Measurements from ENCODE around the gene ACTR1A. TPM values are rescaled to one million over a fixed set of nuclear protein-coding genes. Genes with fewer than 3 reads are reported as not detected.
A peak's percentile ranks its signal among the peaks of the same experiment; 100 is the strongest.

The ACTR1A gene
- total RNA-seq, 2 experiments from 2014 or later, result 51.1 to 54.9 TPM

DNA sequence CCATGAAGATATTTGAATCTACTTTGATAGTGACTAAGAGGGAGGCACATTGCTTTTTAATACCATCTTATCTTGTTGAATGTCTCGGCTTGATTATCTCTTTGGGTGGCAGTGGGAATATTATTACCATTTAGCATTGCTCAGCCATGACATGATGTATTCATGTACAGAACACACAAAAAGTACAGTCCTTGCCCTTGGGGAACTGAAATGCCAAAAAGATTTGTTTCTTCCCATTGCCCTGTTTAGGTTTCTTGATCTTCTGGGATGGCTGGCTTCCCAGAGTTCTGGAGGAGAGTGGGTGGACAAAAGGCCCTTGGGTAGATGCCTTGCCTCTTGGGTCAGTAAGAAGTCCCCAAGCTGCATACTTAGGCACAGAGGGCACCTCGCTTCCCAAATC, 25.0 kb upstream of the ACTR1A start:
- Mint-ChIP-seq H3K27ac (no peak overlapping the region), H3K36me3 (peaks cover 4% of the 10 kb centered on the region), H3K4me1 (peaks cover 9% of the 10 kb centered on the region), H3K27me3 (no peaks in the 10 kb centered on the region), H3K9me3 (no peaks in the 10 kb centered on the region), H3K4me3 (no peak overlapping the region)
- DNase-seq, result no peak

DNA sequence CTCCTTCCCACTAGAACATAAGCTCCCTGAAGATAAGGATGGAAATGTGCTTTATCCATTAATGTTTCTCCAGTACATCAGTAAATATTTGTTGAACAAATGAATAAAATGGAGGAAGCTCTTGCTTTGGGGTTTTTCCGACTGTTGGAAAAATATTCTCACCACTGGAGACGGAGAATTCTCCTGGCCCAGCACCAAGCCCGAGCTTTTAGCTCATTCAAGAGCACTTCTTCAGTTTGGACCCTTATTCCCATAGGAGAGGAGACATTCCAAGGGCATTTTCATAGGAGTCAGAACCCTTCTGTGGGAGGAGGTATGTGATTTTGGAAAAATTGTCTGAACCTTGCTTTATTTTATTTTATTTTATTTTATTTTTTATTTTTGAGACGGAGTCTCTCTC, 22.2 kb upstream of the ACTR1A start:
- Mint-ChIP-seq H3K36me3 (peaks cover 4% of the 10 kb centered on the region), H3K4me1 (peaks cover 9% of the 10 kb centered on the region), H3K4me3 (no peak overlapping the region), H3K27ac (no peak overlapping the region), H3K9me3 (no peaks in the 10 kb centered on the region), H3K27me3 (no peaks in the 10 kb centered on the region)
- no peak for DNase-seq

DNA sequence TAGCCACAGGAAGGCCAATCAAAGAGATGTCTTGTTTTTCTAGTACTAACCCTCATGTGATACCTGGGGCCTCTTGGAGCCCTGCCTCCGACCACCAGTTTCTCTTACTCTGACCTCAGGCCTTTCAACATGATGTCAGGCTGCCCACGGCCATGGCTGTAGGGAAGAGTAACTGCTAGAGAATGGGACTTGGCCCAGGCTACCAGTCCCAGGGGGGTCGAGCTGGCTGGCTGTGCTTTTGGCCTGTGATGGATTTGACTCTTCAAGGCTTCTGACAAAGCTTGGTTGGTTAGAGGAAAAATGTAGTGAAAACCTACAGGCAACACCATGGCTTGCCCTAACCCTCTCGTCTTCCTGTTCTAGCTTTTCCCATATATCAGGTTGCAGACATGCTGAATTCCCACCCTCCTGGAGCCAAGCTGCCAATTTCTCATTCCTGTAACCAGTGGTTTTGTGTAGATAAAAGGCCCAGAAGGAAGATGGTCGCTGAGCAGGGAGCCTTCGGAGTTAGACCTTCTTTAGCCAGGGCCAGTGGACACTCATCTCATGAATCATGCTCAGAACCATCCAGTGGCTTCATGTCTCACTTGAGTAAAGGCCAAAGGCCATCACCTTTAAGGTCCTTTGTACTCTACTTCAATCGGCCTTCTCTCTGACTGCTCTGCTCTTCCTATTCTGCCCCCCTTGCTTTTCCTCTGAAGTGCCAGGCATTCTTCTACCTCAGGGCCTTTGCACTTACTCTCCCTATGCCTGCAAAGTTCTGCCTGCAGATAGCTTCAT, 20.9 kb upstream of the ACTR1A start:
- H3K4me1 Mint-ChIP-seq, result peaks cover 9% of the 10 kb centered on the region
- no peaks in the 10 kb centered on the region for H3K27me3 Mint-ChIP-seq
- no peak overlapping the region for H3K4me3 Mint-ChIP-seq
- DNase-seq, result no peak
- no peak overlapping the region for H3K27ac Mint-ChIP-seq
- H3K9me3 Mint-ChIP-seq, result no peaks in the 10 kb centered on the region
- H3K36me3 Mint-ChIP-seq, result peaks cover 4% of the 10 kb centered on the region

DNA sequence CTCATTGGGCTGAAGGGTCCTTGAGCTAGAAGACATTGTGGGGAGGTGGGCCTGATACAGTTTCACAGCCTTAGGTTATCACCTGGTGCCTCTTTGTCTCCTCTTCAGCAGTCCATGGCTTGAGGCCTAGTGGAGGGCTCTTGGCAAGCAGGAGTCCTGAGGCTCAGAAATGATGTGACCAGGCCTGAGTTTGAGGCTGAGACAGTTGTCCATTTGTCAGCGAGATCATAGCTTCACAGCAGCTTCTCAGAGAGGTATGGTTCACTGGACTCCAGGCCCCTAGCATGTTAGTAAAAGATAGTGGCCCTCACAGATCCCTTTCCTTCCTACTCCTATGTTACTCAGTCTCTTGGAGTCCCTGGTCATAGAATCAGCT, 20.4 kb upstream of the ACTR1A start:
- Mint-ChIP-seq H3K4me3 (no peak overlapping the region), H3K9me3 (no peaks in the 10 kb centered on the region), H3K4me1 (peaks cover 9% of the 10 kb centered on the region), H3K36me3 (peaks cover 4% of the 10 kb centered on the region), H3K27me3 (no peaks in the 10 kb centered on the region), H3K27ac (no peak overlapping the region)
- DNase-seq, result no peak

DNA sequence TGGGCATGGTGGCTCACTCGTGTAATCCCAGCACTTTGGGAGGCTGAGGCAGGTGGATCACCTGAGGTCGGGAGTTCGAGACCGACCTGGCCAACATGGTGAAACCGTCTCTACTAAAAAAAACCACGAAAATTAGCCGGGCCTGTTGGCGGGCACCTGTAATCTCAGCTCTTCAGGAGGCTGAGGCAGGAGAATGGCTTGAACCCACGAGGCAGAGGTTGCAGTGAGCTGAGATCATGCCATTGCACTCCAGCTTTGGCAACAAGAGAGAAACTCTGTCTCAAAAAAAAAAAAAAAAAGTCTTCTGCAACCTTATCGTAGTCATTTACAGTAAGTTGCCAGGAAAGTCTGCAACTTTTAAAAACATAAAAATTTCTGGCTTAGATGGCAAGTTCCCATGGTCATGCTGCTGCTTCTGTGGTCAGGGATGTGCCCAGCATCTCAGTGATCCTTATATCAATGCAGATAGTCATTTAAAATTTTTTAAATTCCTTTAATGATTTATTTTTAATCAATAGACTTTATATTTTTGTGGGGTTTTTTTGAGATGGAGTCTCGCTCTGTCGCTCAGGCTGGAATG, 16.8 kb upstream of the ACTR1A start:
- DNase-seq, result no peak
- no peaks in the 10 kb centered on the region for H3K36me3 Mint-ChIP-seq

DNA sequence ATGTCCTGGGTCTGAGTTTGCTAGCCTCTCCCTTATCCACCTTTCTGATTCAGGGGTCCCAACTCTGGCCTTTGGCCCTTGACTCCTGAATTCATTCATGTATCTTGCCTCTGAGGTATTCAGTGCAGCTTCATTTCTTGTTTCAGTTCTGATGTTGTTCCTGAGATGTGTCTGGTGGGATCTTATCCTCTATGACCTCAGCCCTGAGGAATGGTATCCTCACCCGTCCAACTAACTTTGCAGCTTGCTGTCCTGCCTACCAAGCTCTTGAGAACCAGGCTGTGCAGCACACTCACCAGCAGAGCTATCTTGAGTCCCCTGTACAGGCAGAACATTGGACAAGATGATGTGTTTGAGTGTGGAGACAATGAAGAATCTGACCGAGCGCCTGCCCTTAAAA, 15.0 kb upstream of the ACTR1A start:
- Mint-ChIP-seq H3K4me1 (no peaks in the 10 kb centered on the region), H3K27me3 (no peaks in the 10 kb centered on the region), H3K9me3 (no peaks in the 10 kb centered on the region), H3K4me3 (no peak overlapping the region), H3K36me3 (no peaks in the 10 kb centered on the region), H3K27ac (no peak overlapping the region)
- no peak for DNase-seq

More for the DNA sequence above, 16.8 kb upstream of the ACTR1A start:
- Mint-ChIP-seq H3K9me3 (no peaks in the 10 kb centered on the region), H3K27me3 (no peaks in the 10 kb centered on the region), H3K4me1 (peaks cover 7% of the 10 kb centered on the region), H3K4me3 (no peak overlapping the region), H3K27ac (no peak overlapping the region)

DNA sequence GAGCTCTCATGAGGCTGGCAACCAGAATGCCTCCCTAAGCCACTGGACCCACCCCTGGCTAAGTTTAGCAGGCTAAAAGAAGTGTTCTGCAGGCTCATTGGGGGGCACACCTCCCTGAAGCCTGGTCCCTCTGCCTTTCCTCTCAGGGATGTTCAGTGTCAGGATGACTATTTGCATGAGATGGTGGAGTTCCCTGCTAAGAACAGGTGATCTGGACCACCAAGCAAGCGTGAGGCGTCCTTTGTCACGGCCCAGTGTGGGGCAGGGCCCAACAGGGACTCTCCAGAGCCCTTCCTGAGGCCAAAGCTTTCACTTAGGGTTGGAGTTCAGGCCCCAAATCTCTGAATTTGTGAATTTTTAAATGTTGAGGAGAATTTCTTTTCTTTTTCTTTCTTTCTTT, 13.2 kb upstream of the ACTR1A start:
- Mint-ChIP-seq H3K9me3 (no peaks in the 10 kb centered on the region), H3K36me3 (peaks cover 4% of the 10 kb centered on the region), H3K4me1 (peaks cover 11% of the 10 kb centered on the region), H3K4me3 (no peak overlapping the region), H3K27me3 (no peaks in the 10 kb centered on the region), H3K27ac (no peak overlapping the region)
- DNase-seq, result no peak

DNA sequence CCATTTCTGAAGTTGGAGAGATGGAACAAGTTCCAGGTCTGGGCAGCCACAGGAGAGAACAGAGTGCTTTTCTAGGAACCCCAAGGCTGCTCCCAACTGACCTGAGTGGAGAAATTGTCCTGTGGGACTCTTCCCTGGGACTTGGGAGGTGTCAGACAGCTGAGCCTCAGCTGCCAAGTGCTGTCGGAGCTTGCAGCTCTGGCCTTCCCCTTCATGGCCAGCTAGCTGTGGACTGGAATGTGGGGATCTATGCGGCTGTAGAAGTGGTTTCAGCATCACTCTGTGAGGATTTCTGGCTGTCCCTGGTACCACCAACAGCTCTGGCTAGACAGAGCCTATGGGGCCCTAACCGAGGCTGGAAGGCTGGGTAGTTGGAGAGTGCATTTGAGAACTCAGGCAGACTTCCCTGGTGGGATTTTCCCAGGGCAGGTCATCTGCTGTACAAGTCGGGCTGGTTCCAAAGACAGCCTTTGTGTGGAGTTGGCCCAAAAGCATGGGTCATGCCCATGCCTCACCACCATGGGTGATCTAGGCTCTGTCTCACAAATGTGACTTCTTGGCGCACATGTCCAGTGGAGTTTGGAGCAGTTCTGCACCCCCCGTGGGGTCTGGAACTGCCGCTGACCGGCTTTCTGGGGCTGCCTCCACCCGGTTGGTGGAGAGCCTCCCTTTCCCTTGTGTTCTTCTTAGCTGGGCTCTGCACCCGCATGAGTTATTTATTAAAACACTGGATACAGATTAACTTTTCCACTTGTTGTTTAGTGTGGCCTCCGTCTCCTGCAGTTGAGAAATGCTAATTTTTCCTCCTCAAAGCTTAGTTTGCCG, 12.2 kb upstream of the ACTR1A start:
- no peak for DNase-seq
- Mint-ChIP-seq H3K4me1 (peaks cover 11% of the 10 kb centered on the region), H3K27ac (no peak overlapping the region), H3K4me3 (no peak overlapping the region), H3K27me3 (no peaks in the 10 kb centered on the region), H3K36me3 (peaks cover 4% of the 10 kb centered on the region), H3K9me3 (no peaks in the 10 kb centered on the region)

DNA sequence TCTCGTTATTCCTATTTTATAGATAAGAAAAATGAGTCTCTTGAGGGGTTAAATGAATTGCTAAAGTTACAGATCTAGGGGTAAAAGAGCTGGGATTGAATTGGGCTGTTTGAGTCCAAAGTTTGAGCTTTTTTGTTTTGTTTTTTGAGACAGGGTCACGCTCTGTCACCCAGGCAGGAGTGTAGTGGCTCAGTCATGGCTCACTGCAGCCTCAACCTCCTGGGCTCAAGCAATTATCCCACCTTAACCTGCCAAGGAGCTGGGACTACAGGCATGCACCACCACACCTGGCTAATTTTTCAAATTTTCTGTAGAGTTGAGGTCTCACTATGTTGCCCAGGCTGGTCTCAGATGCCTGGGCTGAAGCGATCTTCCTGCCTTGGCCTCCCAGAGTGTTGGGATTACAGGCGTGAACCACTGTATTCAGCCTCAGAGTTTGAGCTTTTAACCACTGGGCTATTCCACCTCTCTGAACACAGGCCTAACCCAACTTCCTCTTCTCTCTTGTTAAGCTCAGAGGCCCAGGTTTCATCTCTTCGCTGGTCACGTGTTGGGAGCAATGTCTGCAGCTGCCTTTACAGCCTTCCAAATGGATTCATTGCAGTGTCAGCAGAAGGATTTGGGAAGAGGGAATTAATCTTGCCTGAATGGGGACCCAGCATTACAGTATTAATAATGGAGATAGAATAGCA, 9.2 kb upstream of the ACTR1A start:
- DNase-seq, result no peak
- Mint-ChIP-seq H3K4me1 (peaks cover 16% of the 10 kb centered on the region), H3K9me3 (no peaks in the 10 kb centered on the region), H3K4me3 (no peak overlapping the region), H3K27ac (peak overlapping the region; percentile 28), H3K36me3 (peaks cover 4% of the 10 kb centered on the region), H3K27me3 (no peaks in the 10 kb centered on the region)

DNA sequence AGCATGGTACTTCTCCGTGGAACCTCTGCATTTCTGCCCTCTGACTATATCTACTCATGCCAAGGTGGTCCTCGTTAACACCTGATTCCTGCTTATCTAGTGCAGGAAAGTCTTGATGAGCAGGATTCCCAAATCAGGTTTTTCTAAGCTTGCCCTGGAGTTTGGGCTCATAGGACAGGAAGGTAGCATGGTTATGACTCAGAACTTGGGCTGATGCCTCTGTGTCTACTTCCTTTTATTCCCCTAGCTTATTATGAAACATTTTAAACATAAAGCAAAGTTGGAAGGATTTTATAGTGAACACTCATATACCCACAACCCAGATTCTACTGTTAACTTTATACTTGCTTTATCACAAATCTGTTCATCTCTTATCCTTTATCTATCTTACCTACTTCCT, 6.9 kb upstream of the ACTR1A start:
- Mint-ChIP-seq H3K4me3 (no peak overlapping the region), H3K9me3 (no peaks in the 10 kb centered on the region), H3K36me3 (peaks cover 4% of the 10 kb centered on the region), H3K27ac (no peak overlapping the region), H3K4me1 (peaks cover 27% of the 10 kb centered on the region), H3K27me3 (no peaks in the 10 kb centered on the region)
- no peak for DNase-seq

DNA sequence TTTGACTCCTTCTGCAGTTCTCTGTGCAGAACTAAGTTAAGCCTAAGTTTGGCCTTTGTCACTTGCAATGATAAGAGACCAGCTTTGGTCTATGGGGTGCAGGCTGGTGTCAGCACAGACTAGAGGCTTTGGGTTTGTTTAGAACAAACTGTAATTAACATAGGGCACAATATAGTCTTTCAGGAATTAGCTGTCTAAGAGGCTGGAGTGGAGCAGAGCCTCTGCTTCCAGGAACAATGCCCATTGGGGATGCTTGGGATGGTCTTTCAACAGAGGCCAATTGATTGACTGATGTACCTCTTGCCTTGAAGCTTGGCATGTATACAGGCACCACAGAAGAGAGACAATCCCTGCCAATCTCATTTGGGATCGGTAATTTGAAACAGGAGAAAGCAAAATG, 6.0 kb upstream of the ACTR1A start:
- peaks cover 4% of the 10 kb centered on the region for H3K36me3 Mint-ChIP-seq
- no peak overlapping the region for H3K27ac Mint-ChIP-seq
- DNase-seq, result no peak
- H3K27me3 Mint-ChIP-seq, result no peaks in the 10 kb centered on the region
- no peaks in the 10 kb centered on the region for H3K9me3 Mint-ChIP-seq
- H3K4me3 Mint-ChIP-seq, result no peak overlapping the region
- peaks cover 27% of the 10 kb centered on the region for H3K4me1 Mint-ChIP-seq

DNA sequence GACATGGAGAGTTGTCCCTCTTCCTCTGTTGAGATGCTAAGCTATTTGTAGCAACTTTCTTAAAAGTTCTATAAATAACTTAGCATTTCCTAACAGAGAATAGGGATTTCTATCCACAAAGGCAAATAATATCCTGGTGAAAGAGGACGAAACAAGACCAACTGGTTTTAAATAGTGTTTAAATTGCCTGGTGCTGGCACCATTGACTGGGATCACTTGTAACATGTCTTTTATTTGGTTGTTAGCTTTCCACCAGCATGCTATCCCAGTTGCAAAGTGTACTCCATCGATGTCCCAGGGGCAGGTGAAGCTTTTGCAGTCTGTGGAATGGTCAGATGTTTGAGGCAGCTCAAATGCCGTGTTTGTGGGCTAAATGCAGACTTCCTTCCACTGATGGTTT, 5.0 kb upstream of the ACTR1A start:
- Mint-ChIP-seq H3K27me3 (no peaks in the 10 kb centered on the region), H3K4me3 (no peak overlapping the region), H3K4me1 (peaks cover 27% of the 10 kb centered on the region), H3K9me3 (no peaks in the 10 kb centered on the region), H3K27ac (no peak overlapping the region), H3K36me3 (peaks cover 4% of the 10 kb centered on the region)
- DNase-seq, result no peak

DNA sequence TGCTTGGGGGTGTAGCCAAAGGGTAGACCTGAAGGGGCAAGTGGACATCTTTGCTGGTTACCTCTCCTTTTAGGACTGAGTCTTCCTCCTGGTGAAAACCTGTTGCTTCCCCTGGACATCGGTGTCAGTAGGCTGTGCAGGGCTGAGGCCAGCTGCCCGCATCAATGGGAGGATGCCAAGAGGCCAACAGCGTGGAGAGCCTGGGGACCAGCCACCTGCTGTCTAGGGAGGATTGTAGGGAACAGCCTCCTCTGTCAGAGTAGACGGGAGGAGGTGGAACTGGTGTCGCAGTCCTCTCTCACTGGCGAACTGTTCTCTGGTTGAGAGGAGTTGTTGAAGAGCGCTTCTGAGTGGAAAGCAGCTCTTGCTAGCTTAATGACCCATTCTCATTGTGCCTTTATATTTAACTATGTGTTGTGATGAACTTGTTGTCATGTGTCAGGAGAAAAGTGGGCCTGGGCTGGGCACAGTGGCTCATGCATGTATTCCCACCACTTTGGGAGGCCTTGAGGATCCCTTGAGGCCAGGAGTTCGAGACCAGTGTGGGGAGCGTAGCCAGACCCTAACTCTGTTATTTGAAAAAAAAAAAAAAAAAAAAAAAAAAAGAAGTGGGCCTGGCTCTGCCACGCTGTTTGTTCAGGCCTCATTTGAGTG, 3.1 kb upstream of the ACTR1A start:
- Mint-ChIP-seq H3K27ac (no peak overlapping the region), H3K36me3 (no peaks in the 10 kb centered on the region), H3K4me1 (peaks cover 16% of the 10 kb centered on the region), H3K4me3 (peak overlapping the region; percentile 92), H3K27me3 (no peaks in the 10 kb centered on the region), H3K9me3 (no peaks in the 10 kb centered on the region)
- DNase-seq, result no peak

DNA sequence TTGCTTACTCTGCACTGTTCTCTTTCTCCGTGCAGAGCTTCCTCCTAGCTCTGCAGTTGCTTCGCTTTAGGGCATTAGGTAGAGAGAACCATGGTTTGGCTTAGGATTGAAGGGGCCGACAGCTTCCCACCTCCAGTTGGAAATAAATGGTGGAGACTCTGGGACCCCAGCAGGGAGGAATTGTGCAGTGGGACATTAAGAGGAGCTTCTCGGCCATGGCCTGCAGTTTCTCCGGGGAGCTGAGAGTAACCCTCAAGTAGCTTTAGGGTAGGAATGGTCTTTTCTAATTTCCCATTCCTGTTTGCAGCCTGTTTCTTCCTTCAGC, 2.4 kb upstream of the ACTR1A start:
- no peak for DNase-seq
- H3K4me1 Mint-ChIP-seq, result peaks cover 17% of the 10 kb centered on the region
- peak overlapping the region; percentile 92 for H3K4me3 Mint-ChIP-seq
- no peak overlapping the region for H3K27ac Mint-ChIP-seq
- no peaks in the 10 kb centered on the region for H3K27me3 Mint-ChIP-seq
- H3K36me3 Mint-ChIP-seq, result no peaks in the 10 kb centered on the region
- no peaks in the 10 kb centered on the region for H3K9me3 Mint-ChIP-seq

All from activated naive CD8-positive, alpha-beta T cell treated with anti-CD3 and anti-CD28 coated beads for 36 hours (primary cell).